ENCODE data around the gene BACE2.

Gene BACE2

DNA sequence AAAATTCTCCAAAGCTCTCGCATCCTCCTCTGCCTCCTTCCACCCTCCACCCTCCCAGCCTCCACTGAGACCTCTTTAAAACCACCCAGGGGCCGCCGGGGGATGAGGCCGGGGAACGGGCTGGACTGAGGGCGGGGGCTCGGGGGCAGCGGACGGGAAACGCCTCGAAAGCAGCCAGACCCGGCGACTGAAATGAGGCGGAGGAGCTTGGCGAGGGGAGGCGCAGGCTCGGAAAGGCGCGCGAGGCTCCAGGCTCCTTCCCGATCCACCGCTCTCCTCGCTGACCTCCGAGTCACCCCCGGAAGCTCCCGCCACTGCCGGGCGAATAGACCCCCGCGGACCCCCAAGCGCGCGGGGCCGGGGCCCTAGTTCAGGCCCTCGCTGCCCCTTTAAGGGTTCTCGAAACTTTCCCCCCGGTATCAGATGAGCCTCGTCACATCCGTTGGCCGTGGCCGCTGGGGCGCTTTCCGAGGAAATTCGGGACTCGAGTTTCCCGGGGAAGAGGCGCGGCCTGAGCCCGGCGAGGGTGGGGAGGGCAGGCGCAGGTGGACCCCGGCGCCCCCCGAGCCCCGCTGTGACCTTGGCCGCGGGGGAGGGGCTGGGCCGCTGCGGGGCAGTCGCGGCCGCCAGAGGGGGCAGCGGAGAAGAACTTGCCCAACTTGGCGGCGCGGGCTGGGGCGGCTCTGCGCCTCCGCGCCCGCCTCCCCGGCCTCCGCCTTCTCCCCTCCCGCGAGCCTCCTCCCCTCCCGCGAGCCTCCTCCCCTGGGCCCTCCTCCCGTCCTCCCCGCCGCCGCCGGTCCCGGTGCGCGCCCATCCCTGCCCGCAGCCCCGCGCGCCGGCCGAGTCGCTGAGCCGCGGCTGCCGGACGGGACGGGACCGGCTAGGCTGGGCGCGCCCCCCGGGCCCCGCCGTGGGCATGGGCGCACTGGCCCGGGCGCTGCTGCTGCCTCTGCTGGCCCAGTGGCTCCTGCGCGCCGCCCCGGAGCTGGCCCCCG lies at the start of gene BACE2:
TSS of gene BACE2 (plus strand) at position 813 of the 995 bp plus-strand sequence. CDS start at position 917, 104 bp downstream.
- DNase-seq: peak; percentile 76

DNA sequence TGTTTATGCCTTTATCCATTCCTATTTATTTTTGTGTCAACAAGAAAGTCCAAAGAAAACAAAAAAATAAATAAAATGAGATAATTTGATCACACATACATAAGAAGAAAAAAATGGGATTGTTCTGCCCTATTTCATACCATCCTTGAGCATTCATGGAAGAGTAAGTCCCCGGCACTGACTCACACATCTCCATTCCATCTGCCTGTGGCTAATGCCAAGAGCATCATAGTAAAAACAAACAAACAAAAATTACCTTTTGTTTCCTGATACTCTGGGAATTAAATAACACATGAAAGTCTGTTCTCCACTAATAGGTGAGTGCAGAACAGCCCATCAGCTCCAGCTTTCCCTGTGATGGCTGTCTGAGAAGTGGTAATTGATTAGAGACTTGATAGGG lies 48.1 kb upstream of the BACE2 start:
- DNase-seq: no peak

DNA sequence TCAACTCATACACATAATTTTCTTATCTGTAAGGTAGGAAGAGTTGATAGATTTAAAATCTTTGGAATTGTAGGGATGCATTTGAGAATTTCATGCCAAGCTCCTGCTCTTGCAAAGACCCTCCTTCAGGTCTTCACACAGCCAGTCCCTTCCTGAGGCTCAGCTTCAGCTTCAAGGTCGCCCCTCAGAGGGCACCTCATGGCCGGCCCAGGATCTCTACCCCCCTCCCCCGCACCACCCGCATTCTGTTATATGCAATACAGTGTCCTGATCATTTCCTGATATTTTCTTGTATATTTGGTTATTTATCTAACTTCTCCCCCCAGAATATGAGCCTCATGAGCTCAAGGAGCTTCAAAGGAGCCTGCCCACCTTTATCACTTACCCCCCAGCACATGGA lies 47.0 kb upstream of the BACE2 start:
- DNase-seq: no peak

- peak; percentile 77 for DNase-seq
Measured at GRCh38 chr21:41121785-41122415, 46.1 kb upstream of the BACE2 start.

- DNase-seq: no peak
Measured at GRCh38 chr21:41124641-41125201, 43.2 kb upstream of the BACE2 start.

DNA sequence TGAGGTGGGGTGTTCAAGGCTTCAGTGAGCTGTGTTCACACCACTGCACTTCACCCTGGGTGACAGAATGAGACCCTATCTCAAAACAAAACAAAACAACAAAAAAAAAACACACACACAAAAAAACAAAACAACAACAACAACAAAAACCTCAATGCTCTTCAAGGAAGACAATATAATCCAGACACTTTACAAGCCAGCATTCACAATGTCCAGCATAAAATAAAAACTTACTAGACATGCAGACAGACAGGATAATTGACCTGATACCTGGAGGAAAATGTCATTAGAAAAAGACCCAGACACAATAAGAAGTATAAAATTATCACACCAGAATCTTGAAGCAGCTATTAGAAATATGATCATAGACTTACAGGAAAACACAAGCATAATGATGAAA lies 39.0 kb upstream of the BACE2 start:
- no peak for DNase-seq

DNA sequence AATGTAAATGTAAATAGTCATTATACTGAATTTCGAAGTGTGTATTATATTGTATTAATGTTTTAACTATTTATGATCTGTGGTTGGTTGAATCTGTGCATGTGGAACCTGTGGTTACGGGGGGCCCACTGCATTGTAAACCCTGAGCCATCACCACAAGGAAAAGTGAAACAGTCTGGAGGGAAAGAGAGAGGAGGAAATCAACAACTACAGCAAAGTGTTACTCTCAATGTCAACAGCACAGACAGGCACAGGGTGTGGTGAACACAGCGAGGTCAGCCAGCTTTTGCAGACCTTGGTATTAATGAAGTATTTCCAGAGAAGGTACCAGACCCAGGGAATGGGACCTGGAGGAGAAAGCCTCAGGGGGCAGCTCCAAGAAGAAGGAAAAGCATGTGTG lies 37.1 kb upstream of the BACE2 start:
- DNase-seq: no peak

- no peak for DNase-seq
Measured at GRCh38 chr21:41133874-41134522, 34.0 kb upstream of the BACE2 start.

DNA sequence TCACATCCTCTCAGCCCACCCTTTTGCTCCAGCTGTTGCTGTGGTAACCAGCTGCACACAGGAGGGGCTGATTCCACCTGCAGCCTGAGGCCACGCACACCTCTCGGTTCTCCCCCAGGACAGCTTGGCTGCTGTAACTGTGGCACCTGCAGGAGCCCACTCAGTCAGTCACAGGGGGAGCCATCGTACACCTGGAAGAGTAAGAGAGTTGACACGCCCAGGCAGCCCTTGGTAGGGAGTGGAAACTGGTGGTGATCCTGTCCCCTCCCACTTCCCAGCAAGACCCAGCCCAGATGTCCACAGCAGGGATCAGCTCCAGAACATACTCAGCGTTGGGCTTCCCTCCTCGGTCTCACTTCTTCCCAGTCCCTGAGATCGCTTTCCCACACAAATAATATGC lies 32.2 kb upstream of the BACE2 start:
- no peak for DNase-seq

- no peak for DNase-seq
Measured at GRCh38 chr21:41136286-41136685, 31.7 kb upstream of the BACE2 start.

GRCh38 chr21:41137401-41137800 lies 30.6 kb upstream of the BACE2 start:
- DNase-seq: no peak

GRCh38 chr21:41137889-41138288 lies 30.1 kb upstream of the BACE2 start:
- DNase-seq: no peak

DNA sequence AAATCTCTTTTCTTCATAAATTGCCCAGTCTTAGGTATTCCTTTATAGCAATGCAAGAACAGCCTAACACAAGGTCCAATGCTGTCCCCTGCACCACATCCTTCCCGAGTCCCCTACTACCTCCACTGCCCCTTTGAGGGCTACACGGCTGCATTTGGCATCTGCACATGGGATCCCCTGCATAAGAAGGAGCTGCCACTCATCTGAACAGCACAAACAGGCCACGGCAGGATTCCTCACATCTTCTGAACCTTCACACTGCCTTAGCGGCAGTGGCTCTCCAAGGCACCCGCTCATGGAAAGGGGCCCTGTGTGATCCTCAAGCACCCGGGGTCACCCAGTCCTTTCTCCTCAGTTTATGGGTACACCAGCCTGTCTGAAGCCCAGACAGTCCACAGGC lies 29.2 kb upstream of the BACE2 start:
- DNase-seq: no peak

DNA sequence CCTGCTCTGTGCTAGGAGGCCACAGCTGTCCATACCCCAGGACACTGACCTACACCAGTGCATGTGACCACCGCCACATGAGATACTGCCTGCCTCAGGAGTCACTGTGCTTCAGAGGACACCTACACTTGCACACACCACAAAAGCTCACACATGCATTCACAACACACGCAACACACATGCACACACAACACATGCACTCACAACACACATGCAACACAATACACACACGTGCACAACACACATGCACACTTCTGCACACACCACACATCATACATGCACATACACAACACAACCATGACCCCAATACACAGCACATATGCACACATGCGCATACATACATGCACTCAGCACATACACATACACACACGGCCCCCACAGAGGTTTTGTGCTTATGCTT lies 28.7 kb upstream of the BACE2 start:
- no peak for DNase-seq

DNA sequence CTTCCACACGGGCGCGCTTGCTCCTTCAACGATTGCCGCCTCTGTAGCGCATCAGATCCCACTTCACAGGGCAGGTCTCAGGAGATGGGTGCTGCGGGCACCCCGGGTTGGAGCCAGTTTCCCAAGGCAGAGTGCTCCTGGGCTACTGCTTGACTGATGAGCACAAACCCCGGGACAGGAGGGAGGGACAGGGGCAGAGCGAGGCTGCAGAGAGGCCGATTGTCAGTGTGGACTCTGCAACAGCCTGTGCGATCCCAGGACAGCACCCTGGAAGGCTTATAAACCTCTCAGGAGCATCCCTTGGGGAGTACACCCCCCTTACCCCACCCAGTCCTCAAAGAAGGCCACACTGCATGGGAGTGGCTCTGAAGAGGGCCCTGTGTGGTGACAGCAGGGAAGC lies 28.0 kb upstream of the BACE2 start:
- no peak for DNase-seq

GRCh38 chr21:41141031-41141457 lies 26.9 kb upstream of the BACE2 start:
- DNase-seq: no peak

DNA sequence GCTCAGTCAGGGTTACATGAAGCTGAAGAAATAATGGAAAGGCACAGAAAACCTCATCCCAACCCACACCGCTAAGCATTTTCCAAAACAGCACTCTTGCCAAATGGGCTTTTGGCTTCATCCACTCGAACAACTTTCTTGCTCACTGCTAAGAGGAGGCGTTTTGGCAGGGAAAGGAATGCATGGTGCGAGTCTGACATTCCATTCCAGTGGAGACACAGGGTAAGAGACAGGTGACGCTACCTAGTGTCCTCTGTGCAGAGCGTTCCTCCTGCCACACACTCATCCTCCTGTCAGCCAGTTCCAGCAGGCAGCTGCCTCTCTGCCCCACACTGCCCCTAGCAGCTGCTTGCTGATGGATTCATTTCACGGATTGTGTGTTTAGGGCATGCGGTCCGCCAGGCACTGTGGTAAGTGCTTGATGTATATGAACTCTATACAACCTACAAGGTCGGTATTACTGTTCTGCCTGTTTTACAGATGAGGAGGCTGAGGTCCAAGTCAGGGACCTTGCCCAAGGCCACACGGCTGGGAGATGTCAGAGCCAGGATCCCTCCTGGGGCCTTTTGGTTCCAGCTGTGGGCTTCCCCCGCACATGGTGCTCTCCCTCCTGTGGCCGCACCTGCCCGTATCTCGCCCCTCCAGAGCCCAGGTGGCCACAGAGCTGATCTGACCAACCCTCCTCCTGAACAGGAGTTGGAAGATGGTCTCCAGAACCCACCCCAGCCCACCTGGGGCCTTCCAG lies 25.7 kb upstream of the BACE2 start:
- DNase-seq: no peak

DNA sequence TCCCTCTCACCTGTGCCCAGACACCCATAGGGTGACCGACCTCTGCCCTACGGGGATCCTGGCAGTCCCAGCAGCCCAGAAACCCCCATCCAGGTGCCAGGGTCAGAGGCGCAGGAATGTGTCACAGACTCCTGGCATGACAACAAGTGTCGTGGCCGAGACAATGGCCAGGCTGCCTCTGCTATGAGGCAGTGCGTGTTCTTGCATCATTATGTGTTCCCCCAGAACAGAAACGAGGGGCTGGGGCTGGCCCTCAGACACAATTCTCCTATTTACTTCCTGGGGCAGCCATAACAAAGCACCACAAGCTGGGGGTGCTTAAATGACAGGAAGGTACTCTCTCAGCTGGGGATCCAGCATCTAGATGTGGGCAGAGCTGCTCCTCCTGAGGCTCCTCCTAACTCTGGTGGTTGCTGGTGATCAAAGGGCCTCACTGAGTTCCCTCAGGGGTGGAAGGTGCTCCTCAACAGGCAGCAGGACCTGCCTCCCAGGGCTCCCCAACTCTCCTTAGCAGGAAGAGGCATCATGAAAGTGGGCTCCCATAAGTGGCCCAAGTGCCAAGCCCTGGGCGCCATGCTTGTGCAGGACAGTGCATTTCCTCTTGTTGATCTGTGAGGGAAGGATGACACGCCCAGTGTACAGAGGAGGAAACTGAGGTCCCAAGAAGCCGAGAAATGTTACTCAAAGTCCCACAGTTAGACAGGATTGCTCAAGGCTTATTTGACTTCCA lies 24.2 kb upstream of the BACE2 start:
- DNase-seq: no peak

GRCh38 chr21:41147096-41147978 lies 20.6 kb upstream of the BACE2 start:
- no peak for DNase-seq

DNA sequence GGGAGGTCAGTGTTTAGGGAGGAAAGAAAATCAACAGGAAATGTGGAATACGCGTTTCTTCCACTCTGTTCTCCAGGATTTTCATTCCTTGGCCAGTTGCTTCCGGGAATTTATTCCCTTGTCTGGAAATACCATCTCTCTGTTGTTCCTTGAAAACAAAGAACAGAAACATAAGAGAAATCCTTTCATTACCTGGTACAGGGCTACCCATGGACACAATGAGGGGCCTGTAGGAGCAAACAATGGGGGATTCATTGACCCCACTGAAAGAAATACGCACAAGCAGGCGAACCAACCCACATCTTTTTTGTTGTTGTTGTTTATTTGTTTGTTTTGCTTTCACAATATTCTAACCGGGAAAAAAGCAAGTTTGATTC lies 20.0 kb upstream of the BACE2 start:
- no peak for DNase-seq

- no peak for DNase-seq
Measured at GRCh38 chr21:41148798-41149197, 19.2 kb upstream of the BACE2 start.
